GM23248 (cell line): ENCODE results near the gene KIF1B.

ENCODE experiments used
- EZH2 ChIP-seq: fragments of 200-600 bp; sonication (generic); IDR thresholded peaks from 2 replicates; pipeline ENCODE4 v1.6.1; 2018; ENCODE audit warnings: antibody characterized with exemption, mild to moderate bottlenecking; ENCODE audit not compliant: insufficient read depth, poor library complexity, severe bottlenecking
- EZH2phosphoT487 ChIP-seq: fragments of 200-600 bp; sonication (generic); IDR thresholded peaks from 2 replicates; pipeline ENCODE4 v1.6.1; 2018; ENCODE audit warnings: antibody characterized with exemption, moderate library complexity, mild to moderate bottlenecking, low read depth; ENCODE audit not compliant: insufficient read depth

DNA sequence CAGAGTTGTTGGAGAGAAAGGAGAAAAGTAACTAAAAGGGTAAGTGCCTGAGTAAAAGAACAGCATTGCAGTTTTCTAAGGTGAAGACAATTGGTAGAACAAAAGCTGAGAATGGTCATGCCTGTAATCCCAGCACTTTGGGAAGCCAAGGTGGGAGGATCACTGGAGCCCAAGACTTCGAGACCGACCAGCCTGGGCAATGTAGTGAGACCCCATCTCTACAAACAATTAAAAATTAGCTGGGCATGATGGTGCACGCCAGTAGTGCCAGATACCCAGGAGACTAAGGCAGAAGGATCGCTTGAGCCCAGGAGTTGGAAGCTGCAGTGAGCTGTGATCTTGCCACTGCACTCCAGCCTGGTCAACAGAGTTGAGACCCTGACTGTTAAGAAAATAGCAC, 173.3 kb downstream of the KIF1B start:
- TF ChIP-seq EZH2: no peak
- TF ChIP-seq EZH2phosphoT487: no peak
